Midbrain (tissue), 1 donor: ENCODE data around the gene NLRX1.
"Not testable (repeated sequence)": the region's sequence is repeated elsewhere in the genome, so short reads cannot be mapped to it uniquely, and the experiment has no call there.

ENCODE experiments used
- DNase-seq: peaks from one replicate; lab custom pipeline; 2025; lab: John Stamatoyannopoulos, UW

Gene NLRX1, protein sequence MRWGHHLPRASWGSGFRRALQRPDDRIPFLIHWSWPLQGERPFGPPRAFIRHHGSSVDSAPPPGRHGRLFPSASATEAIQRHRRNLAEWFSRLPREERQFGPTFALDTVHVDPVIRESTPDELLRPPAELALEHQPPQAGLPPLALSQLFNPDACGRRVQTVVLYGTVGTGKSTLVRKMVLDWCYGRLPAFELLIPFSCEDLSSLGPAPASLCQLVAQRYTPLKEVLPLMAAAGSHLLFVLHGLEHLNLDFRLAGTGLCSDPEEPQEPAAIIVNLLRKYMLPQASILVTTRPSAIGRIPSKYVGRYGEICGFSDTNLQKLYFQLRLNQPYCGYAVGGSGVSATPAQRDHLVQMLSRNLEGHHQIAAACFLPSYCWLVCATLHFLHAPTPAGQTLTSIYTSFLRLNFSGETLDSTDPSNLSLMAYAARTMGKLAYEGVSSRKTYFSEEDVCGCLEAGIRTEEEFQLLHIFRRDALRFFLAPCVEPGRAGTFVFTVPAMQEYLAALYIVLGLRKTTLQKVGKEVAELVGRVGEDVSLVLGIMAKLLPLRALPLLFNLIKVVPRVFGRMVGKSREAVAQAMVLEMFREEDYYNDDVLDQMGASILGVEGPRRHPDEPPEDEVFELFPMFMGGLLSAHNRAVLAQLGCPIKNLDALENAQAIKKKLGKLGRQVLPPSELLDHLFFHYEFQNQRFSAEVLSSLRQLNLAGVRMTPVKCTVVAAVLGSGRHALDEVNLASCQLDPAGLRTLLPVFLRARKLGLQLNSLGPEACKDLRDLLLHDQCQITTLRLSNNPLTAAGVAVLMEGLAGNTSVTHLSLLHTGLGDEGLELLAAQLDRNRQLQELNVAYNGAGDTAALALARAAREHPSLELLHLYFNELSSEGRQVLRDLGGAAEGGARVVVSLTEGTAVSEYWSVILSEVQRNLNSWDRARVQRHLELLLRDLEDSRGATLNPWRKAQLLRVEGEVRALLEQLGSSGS

DNA sequence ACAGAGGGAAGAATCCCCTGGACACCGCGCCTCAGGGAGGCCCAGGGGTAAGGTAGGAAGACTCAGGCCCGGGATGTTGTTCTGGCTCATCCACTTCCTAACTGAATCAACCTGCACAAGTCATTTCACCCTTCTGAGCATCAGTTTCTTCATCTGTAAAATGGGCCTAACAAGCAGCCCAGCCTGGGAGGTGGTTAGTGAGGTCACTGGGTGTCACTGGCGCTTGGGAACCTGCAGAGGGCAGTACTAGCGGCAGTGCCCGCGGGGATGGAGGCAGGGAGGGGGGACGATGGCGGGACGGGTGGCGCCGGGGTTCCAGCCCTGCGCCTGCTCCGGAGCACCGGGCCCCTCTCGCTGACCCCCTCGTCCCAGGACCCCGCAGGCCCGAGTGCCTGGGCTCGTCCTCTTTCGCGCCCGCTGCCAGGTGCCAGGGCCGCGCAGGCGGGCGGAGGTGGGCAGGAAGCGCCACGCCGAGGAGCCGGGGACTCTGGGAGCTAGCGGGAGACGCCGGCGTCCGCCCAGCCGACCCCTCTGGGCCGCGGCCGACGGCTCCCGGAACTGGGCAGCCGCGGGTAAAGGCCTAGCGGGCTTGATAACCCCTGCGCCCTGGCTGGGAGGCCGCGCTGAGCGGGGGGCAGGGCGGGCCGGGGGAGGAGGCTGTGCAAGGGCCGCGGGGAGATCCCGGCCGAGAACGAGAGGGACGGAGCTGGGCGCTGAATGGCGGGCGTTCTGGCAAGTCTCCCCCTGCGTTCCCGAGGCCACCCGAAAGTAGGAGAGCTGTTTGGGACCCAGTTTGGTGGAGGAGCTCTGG lies at the start of gene NLRX1:
Gene NLRX1, plus strand, starts transcription at position 255 of the 811 bp plus-strand sequence. CDS start 2,679 bp downstream, outside the sequence.
- DNase-seq, result peak; percentile 73

DNA sequence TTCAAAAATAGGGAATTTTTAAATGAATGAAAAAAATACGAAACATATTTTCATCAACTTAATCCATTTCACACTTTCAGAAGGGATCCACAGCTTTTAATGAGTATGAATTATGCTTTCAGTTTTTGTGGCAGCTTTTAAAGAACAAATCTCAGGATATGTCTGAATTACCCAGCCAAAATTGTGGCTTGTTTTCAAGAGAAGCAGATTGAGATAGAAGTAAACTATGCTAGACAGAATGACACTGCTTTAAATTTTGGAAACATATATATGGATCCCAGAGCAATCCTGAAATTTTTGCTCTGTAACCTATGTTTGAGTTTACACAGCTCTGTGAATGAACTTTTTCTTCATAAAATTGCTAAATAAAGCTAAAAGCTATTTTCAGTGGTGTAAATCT lies 49.6 kb upstream of the NLRX1 start:
- DNase-seq, result no peak

- DNase-seq, result peak; percentile 36
Observed at GRCh38 chr11:119120639-119121007, 47.9 kb upstream of the NLRX1 start.

DNA sequence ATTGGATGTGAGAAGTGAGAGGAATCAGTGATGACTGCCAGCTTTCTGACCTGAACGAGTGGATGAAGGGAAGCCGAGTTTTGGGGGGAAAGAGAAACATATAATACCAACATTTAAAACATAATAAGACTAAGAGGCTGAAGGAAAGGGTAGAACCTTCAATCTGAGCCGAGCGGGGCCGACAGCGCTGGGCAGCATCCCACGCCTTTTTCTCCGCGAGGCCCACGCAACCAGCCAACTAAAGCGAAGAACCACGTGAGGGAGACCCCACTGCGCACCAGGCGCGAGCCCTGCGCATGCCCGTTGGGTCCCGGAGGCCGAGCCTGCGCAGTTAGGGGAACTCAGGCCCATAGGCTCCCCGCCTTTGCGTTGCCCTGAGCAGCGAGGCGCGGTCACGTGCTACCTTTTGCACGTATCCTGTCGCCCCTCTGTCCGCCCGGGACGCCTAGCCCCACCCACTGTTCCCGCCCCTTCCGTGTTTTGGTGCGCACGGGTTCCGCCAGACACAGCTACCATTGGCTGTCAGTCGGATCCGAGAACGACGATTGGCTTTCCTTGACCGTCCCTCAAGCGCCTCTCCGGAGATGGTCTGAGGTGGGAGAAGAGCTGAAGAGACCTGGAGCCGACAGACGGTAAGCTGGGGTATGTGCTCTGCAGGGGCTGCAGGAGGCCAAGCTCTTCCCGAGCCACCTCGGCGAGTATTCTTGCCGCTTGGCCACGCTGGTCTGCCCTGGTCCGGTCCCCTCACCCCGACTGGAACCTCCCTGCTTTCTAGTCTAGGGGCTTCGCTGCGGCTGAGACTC lies 47.3 kb upstream of the NLRX1 start, which contains the start of gene HINFP:
Gene HINFP, plus strand, starts transcription at position 573 of the 803 bp plus-strand sequence. CDS start 5,365 bp downstream, outside the sequence.
- DNase-seq, result peak; percentile 99

- no peak for DNase-seq
Observed at GRCh38 chr11:119121811-119122124, 46.8 kb upstream of the NLRX1 start.

DNA sequence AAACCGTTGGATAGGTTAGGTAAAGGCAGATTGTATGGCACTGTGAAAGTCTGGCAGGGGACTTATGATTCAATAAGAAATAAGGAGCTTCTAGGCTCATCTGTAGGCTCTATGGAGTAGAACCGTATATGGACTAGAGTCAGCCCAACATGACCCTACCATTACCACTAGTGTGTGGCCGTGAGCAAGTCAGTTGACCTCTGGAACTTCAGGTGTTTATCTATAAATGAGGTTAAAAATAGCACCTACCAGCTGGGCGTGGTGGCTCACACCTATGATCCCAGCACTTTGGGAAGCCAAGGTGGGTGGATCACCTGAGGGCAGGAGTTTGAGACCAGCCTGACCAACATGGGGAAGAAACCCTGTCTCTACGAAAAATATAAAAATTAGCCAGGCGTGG lies 42.7 kb upstream of the NLRX1 start:
- DNase-seq, result no peak

GRCh38 chr11:119126675-119127268 lies 41.8 kb upstream of the NLRX1 start:
- DNase-seq, result no peak

DNA sequence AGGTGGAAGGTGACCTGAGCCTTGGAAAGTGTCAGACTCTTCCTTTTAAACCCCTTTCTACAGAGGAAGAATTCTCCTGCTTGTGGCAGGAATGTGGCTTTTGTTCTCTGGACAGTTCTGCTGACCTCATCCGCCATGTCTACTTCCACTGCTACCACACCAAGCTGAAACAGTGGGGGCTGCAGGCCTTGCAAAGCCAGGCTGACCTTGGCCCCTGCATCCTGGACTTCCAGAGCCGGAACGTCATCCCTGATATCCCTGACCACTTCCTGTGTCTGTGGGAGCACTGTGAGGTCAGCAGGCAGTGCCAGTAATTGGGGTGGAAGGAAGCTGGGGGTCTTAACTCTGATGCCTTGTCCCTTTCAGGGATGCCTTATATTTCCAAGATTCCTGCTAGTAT lies 37.9 kb upstream of the NLRX1 start:
- no peak for DNase-seq

GRCh38 chr11:119134389-119134978 lies 34.0 kb upstream of the NLRX1 start:
- DNase-seq, result no peak

- not testable (repeated sequence) for DNase-seq
Observed at GRCh38 chr11:119139276-119139675, 29.2 kb upstream of the NLRX1 start.

DNA sequence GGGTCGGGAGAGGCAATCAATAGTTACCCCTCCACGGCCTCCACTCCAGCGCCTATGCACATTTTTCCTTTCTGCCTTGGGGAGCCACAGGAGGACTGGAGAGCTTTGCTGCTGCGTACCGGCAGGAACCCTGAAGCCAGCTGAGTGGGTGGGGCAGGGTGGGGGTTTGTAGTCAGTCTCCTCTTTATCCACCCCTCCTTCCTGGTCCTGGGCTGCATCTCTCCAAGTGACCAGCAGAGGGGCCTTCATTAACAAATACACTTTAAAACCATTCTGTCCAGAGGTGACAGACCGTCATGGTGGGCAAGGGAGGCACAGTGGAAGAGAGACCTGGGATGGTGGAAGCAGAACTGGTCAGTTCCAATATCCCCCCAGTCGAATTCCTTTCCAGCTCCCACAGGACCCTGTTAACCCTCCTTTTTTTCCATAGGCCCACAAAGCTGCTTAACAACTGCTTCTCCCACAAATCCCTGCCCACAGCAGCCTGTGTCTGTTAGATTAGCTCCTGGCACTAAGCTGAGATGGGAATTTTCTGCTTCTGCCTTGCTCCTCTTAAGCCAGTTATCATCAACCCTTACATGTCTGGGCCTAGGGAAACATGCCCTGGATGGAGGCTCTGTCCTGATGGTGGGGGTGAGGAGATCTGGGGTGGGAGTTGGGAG lies 23.6 kb upstream of the NLRX1 start:
- peak; percentile 9 for DNase-seq

DNA sequence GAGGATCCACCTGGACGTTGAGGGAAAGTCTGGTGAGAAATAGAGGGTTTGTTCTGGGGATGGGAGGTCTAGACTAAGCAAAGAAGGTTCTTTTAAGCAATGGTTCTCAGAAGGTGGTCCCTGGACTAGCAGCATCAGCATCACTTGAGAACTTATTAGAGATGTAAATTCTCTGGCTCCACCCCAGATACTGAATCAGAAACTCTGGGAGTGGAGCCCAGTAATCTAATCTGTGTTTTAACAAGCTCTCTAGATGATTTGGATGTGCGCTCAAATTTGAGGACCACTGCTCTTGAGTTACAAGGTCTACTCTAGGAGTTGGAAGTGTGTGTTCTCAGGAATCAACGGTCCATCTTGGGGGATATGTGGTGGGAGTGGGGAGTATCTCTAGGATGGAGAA lies 23.0 kb upstream of the NLRX1 start:
- no peak for DNase-seq

GRCh38 chr11:119147604-119148333 lies 20.8 kb upstream of the NLRX1 start:
- DNase-seq, result no peak

- DNase-seq, result no peak
Observed at GRCh38 chr11:119148720-119149017, 19.9 kb upstream of the NLRX1 start.

GRCh38 chr11:119149018-119149785 lies 19.3 kb upstream of the NLRX1 start, which contains the start of gene ABCG4:
Gene ABCG4 (plus strand): TSS chr11:119149052. CDS start chr11:119149966, 914 bp downstream.
- DNase-seq, result no peak

DNA sequence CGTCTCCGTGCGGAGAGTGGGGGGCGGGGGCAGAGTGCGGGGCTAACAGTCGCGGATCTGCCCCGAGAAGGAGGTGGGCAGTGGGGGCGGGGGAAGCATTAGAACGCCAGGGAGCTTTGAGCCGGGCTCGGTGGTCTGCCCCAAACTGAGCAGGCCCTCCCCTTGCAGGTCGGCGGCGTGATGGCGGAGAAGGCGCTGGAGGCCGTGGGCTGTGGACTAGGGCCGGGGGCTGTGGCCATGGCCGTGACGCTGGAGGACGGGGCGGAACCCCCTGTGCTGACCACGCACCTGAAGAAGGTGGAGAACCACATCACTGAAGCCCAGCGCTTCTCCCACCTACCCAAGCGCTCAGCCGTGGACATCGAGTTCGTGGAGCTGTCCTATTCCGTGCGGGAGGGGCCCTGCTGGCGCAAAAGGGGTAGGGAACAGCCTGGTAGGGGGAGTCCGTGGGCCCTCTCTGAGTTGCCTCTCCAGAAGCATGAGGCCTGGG lies 18.7 kb upstream of the NLRX1 start:
- no peak for DNase-seq

GRCh38 chr11:119152043-119152442 lies 16.5 kb upstream of the NLRX1 start:
- DNase-seq, result no peak

DNA sequence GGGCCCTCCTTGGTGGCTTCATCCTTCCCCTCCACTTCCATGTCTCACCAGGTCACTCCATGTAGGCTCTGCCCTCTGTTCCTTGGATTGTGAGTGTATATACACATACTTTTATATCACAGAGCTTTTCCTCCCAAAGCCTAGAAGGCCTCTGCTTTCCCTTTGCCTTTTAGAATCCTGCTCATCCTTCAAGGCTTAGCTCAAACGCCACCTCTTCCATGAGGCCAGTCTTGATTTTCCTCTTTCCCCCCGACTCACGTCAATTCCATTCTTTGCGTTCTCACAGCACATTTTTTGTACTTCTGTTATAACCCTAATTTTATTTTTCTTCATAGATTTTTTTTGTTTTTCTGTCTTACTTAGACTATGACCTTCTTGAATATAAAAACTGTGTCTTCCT lies 15.9 kb upstream of the NLRX1 start:
- DNase-seq, result no peak
